22Rv1 (cell line): Measurements from ENCODE around the gene MERTK.

Source experiments
- ZFX ChIP-seq: fragments of 450-650 bp; IDR thresholded peaks from 2 replicates; pipeline ENCODE4 v1.6.1; 2017; ENCODE audit warnings: antibody characterized with exemption, borderline replicate concordance
- TF ChIP-seq, protein P1 (sequence below): fragments of 450-650 bp; IDR thresholded peaks from 2 replicates; pipeline ENCODE4 v1.5.1; 2017; ENCODE audit warnings: mild to moderate bottlenecking

DNA sequence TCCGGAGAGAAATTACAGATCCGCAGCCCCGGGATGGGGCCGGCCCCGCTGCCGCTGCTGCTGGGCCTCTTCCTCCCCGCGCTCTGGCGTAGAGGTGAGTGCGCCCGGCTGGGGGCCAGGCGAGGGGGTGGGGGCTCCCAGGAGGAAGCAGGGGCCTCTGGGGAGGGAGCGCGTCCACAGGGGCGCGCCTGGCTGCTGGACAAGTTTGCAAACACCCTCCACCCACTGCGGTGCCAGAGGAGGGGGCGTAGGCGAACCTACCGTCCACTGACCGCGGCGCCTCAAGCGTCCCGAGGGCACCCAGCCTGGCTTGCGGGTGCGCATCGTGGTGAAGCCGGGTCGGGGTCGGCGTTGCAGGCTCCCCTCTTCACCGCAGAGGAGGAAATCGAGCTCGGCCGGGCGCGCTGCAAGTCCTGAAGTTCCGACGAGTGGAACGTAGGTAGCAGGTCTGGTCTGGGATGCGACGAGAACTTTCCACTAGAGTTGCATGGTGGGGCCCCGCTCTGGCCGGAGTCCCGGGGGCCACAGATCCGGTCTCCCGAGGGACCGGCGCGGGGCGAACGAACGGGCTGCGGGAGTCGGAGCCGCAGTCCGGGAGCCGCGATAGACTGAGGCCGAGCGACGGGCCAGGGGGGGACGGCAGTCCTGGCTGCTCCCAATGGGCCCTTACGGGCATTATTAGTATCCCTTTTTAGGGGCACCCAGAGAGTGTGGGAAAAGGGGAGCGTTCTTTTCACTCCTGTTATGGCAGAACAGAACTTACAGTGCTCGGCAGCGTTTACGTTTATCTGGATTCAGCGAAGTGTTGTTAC lies 502 bp downstream of the MERTK start:
- TF ChIP-seq, protein P1, sequence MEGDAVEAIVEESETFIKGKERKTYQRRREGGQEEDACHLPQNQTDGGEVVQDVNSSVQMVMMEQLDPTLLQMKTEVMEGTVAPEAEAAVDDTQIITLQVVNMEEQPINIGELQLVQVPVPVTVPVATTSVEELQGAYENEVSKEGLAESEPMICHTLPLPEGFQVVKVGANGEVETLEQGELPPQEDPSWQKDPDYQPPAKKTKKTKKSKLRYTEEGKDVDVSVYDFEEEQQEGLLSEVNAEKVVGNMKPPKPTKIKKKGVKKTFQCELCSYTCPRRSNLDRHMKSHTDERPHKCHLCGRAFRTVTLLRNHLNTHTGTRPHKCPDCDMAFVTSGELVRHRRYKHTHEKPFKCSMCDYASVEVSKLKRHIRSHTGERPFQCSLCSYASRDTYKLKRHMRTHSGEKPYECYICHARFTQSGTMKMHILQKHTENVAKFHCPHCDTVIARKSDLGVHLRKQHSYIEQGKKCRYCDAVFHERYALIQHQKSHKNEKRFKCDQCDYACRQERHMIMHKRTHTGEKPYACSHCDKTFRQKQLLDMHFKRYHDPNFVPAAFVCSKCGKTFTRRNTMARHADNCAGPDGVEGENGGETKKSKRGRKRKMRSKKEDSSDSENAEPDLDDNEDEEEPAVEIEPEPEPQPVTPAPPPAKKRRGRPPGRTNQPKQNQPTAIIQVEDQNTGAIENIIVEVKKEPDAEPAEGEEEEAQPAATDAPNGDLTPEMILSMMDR, result no peak
- TF ChIP-seq ZFX, result no peak
